ENCODE data around the gene RNF213.
"Not testable (repeated sequence)": the region's sequence is repeated elsewhere in the genome, so short reads cannot be mapped to it uniquely, and the experiment has no call there.

Gene RNF213

DNA sequence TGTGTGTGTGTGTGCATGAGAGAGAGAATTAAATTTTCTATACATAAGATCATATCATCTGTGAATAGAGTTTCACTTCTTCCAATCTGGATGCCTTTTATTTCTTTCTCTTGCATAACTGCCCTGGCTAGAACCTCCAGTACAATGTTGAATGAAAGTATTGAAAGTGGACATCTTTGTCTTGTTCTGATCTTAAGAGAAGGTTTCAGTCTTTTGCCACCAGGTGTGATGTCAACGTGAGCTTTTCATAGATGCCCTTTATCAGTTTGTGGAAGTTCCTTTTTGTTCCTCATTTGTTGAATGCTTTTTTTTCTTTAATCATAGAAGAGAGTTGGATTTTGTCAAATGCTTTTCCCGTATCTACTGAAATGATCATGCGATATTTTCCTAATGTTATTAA, 63.3 kb downstream of the RNF213 start:
- no peak for DNase-seq

- DNase-seq = no peak
These were observed 66.9 kb downstream of the RNF213 start for GRCh38 chr17:80327518-80327917.

DNA sequence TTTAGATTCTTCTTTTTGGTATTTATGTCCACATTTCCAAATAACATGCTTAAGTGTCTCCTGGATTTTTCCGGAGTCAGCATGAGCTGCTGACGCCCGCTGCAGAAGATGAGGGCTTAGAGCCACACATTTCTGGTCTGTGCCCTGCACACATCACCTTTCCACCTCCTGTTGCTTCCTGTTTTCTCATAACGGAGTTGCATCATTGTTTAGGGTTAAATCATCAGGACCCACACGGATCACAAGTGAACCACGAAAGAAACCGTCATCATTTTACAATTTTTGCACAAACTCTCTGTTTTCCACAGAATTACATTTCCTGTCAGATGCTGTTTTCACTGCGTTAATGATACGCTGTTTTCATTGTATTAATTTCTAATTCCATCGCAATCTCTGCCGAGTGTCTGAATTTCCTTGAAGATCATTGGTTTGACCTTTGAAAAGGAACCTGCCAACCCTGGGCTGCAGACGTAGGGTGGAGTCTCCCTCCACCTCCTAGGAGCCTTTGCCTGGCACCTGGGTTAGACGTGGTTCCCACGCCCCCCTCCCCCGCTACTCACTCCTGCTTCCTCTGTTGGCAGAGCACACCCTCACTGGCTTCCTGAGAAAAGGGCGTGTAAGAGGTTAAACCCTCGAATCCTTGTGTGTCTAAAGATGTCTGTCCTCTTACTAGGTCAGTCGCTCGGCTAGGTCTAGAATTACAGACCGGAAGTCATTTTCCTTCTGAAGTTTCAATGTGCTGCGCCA, 68.2 kb downstream of the RNF213 start:
- no peak for DNase-seq

GRCh38 chr17:80329421-80329820, 68.8 kb downstream of the RNF213 start:
- DNase-seq = not testable (repeated sequence)

GRCh38 chr17:80330276-80330675, 69.6 kb downstream of the RNF213 start:
- no peak for DNase-seq

DNA sequence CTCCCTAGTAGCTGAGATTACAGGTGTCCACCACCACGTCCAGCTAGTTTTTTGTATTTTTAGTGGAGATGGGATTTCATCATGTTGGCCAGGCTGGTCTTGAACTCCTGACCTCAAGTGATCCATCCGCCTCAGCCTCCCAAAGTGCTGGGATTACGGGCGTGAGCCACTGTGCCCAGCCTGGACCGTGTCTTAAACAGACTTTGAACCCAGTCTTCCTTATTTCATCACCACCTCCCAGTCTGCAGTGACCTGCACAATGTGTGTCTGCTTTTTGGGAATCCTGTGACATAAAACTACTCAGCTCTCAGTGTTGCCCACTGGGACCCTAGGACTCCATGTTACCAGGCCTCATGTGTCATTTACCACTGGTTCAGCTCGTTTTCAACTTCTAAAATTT, 70.3 kb downstream of the RNF213 start:
- not testable (repeated sequence) for DNase-seq

DNA sequence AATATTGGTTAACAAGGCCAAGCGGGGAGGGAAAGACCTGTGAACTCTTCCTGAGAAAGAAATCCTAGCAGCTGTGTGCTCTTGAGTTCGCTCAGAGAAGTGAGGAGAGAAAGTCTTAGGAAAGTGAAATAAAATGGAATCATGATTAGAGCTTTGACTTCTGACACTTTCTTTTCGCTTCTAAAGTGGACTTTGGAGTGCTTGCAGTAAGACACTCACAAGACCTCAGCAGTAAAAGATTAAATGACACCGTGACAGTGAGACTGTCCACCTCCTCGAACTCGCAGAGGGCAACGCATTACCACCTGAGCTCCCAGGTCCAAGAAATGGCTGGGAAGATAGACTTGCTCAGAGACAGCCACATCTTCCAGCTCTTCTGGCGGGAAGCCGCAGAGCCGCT, 71.2 kb downstream of the RNF213 start:
- DNase-seq = no peak

DNA sequence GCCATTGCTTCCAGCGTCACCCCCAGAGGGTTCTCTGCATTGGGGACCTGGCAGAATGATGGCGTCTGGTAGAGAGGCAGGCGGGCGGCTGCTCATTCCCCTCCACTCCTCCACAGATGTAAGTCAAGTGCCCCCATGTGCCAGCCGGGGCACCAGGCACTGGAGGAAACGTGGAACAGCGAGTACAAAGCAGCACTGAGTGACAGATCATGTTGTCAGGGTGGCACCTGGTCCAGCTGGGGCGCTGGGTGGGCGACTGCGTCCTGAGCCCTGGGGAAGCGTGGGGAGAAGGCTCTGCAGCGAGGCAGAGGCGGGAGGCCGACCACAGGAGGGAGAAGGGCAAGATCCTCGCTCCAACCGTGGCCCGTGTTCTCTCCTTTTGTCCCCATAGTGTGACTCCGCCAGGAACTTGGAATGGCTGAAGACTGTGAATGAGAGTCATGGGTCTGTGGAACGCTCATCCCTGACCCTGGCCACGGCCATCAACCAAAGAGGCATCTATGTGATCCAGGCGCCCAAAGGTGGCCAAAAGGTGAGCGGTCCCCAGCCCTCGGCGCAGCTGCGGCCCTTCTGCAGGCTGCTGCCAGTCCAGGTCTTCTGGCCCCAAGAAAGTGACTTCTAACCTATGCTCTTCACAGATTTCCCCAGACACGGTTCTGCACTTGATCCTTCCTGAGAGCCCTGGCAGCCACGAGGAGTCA, 76.7 kb downstream of the RNF213 start:
- no peak for DNase-seq

GRCh38 chr17:80339118-80339517, 78.5 kb downstream of the RNF213 start:
- DNase-seq = no peak

DNA sequence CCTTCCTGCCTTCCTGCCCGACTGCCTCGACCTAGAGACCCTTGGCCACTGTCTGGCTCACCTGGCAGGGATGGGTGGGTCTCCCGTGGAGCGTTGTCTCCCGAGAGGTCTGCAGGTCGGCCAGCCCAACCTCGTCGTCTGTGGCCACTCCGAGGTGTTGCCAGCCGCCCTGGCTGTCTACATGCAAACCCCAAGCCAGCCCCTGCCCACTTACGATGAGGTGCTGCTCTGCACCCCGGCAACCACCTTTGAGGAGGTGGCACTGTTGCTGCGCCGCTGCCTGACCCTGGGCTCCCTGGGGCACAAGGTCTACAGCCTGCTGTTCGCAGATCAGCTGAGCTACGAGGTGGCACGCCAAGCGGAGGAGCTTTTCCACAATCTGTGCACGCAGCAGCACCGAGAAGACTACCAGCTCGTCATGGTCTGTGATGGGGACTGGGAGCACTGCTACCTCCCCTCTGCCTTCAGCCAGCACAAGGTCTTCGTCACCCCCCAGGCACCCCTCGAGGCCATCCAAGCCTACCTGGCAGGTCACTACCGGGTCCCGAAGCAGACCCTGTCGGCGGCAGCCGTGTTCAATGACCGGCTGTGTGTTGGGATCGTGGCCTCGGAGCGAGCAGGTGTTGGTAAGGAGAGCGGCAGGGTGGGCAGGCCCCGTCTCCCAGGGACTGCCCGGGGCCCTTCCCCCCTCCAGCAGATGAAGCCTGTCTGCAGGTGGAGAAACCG, 79.2 kb downstream of the RNF213 start:
- DNase-seq = no peak

DNA sequence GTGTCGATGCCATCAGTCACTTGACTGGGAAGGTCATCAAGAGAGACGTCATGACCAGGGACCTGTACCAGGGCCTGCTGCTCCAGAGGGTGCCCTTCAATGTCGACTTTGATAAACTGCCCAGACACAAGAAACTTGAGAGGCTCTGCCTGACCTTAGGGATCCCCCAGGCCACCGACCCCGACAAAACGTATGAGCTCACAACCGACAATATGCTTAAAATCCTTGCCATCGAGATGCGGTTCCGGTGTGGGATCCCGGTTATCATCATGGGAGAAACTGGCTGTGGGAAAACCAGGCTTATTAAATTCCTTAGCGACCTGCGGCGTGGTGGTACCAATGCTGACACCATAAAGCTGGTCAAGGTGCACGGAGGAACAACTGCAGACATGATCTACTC, 84.7 kb downstream of the RNF213 start:
- no peak for DNase-seq

DNA sequence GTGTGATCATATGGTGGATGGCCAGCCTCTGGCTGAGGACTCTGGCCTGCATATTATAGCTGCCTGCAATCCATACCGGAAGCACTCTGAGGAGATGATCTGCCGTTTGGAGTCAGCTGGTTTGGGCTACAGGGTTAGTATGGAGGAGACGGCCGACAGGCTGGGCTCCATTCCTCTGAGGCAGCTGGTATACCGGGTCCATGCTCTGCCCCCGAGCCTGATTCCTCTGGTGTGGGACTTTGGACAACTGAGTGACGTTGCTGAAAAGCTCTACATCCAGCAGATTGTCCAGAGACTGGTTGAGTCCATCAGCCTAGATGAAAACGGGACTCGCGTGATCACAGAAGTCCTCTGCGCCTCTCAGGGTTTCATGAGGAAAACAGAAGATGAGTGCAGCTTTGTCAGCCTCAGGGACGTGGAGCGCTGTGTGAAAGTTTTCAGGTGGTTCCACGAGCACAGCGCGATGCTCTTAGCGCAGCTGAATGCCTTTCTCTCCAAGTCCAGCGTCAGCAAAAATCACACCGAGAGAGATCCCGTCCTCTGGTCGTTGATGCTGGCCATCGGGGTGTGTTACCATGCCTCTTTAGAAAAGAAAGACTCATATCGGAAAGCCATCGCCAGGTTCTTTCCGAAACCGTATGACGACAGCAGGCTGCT, 85.3 kb downstream of the RNF213 start:
- no peak for DNase-seq

GRCh38 chr17:80346498-80347275, 86.0 kb downstream of the RNF213 start:
- no peak for DNase-seq

GRCh38 chr17:80347536-80347935, 86.9 kb downstream of the RNF213 start:
- no peak for DNase-seq

DNA sequence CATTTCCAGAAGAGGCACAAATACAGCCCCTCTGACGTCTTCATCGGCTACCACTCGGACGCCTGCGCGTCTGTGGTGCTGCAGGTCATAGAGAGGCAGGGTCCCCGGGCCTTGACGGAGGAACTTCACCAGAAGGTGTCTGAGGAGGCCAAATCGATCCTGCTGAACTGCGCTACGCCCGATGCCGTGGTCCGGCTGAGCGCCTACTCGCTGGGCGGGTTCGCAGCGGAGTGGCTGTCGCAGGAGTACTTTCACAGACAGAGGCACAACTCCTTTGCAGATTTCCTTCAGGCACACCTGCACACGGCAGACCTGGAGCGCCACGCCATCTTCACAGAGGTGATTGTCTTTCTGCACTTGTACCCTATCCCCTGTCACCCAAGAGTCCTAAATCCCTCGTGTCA, 87.3 kb downstream of the RNF213 start:
- no peak for DNase-seq

GRCh38 chr17:80348551-80349150, 88.0 kb downstream of the RNF213 start:
- no peak for DNase-seq

- DNase-seq = no peak
These were observed 88.5 kb downstream of the RNF213 start for GRCh38 chr17:80349151-80349651.

DNA sequence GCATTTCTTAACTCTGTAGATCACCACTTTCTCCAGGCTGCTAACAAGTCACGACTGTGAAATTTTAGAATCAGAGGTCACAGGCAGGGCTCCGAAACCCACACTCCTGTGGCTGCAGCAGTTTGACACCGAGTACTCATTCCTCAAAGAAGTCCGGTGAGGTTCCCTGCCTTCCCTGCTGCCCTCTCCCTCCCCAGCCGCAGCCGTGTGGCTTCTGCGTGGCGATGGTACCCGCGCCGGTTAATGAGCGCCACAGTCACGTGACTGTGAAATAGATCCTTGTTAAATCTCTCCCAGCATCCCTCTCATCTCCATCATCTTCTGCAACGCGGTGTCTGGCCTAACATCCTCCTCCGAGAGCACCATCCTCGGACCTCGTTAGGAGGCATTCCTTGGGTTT, 89.1 kb downstream of the RNF213 start:
- no peak for DNase-seq

DNA sequence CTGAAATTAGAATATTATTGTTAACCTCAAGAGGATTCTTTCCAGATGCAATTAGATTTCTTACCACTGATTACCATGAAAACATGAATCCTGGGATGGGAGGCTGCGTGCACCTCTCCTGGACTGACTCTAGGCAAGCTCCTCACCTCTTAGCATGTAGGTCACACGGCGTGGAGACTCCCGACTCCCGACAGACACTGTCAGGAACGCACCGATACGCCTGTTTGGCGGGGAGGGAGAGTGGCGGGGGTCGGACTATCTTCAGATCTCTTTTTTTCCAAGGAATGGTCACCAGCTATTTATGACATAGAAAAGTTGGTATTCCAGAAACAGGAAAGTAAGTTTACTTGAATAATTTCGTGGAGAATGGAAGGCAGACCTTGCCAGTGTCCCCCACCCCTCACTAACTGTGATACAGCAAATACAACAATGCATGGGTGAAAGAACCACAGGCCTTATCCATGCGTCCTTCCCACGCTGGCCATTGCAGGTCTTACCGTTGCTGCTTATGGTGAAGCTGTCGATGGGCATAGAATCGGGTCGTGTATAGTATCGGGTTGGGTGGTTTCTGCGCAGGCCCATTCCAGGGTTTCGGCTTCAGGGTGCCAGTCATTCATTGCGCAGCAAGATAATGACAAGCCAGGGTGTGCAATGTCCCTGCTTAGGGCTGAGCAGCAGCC, 91.7 kb downstream of the RNF213 start:
- DNase-seq = no peak

DNA sequence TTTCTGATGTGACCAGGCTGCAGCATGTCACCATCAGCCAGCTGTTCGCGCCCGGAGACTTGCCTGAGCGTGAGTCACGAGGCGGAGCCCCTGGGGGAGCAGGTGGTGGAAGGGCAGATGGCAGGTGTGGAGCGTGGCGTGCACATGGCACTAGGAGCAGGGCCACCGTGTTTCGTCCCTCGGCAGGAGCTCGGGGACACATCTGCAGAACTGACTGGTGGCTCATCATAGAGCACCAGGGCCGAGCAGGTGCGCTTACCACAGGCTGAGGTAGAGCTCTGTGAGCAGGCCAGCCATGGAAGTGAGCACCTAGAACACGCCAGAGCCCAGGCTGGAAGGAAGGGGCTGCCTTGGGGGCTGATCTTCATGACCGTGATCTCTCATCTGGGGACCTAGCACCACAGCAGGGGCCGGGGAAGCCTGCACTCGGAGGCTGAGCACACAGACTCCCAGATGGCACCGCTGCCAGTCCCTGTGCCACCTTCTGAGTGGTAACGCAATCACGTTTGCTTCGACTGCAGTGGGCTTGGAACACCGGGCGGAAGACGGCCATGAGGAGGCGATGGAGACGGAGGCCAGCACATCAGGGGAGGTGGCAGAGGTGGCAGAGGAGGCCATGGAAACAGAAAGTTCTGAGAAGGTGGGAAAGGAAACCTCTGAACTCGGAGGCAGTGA, 92.5 kb downstream of the RNF213 start:
- DNase-seq = no peak

Measured in DMS79 treated with DMSO at 0.1 percent for 48 hours (cell line).